ENCODE data around the gene GRIK3. TPM values are rescaled to one million over a fixed set of nuclear protein-coding genes. Genes with fewer than 3 reads are reported as not detected.

GRIK3 gene
- total RNA-seq, 1 experiment from 2014 or later, result 5.5 TPM

DNA sequence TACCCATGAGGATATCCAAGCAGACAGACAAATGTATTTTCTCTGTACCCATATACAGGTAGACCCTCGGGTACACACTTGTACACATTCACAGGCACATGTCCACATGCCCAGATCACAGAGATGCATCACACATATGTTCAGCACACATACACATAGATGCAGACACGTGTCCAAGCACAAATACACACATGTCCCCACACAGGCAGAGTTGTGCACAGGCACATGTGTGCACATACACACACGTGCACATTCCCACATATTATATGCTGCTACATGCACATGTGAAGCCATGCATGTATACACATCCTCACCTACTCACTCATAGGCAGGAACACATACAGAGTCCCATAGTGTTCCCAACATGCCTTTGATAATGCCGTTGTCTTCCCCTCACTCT lies 219.5 kb downstream of the GRIK3 start (continued):
- TF ChIP-seq, protein P1, sequence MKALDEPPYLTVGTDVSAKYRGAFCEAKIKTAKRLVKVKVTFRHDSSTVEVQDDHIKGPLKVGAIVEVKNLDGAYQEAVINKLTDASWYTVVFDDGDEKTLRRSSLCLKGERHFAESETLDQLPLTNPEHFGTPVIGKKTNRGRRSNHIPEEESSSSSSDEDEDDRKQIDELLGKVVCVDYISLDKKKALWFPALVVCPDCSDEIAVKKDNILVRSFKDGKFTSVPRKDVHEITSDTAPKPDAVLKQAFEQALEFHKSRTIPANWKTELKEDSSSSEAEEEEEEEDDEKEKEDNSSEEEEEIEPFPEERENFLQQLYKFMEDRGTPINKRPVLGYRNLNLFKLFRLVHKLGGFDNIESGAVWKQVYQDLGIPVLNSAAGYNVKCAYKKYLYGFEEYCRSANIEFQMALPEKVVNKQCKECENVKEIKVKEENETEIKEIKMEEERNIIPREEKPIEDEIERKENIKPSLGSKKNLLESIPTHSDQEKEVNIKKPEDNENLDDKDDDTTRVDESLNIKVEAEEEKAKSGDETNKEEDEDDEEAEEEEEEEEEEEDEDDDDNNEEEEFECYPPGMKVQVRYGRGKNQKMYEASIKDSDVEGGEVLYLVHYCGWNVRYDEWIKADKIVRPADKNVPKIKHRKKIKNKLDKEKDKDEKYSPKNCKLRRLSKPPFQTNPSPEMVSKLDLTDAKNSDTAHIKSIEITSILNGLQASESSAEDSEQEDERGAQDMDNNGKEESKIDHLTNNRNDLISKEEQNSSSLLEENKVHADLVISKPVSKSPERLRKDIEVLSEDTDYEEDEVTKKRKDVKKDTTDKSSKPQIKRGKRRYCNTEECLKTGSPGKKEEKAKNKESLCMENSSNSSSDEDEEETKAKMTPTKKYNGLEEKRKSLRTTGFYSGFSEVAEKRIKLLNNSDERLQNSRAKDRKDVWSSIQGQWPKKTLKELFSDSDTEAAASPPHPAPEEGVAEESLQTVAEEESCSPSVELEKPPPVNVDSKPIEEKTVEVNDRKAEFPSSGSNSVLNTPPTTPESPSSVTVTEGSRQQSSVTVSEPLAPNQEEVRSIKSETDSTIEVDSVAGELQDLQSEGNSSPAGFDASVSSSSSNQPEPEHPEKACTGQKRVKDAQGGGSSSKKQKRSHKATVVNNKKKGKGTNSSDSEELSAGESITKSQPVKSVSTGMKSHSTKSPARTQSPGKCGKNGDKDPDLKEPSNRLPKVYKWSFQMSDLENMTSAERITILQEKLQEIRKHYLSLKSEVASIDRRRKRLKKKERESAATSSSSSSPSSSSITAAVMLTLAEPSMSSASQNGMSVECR (CRISPR knock-in tag; IDR thresholded peaks at IDR 0.05; ENCODE audit: borderline replicate concordance), result no peak
- no peak for TF ChIP-seq USF1 (CRISPR knock-in tag; IDR thresholded peaks at IDR 0.05)

DNA sequence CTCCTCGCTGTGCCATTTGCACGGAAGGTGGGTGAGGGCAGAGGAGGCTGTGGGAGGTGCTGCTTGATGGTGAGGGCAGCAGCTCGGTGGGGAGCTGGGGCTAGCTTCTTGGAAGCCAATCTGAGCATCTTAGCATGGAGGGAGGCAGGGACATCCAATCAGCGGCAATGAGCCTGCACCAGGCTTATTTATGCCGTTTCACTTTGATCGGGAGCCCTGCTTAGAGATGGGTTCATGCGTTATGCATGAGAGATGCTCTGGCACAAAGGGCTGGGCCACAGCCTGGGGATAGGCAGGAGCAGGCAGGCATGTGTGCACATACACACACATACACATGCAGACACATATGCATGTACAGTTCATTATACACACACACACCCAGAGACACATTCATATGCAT lies 220.2 kb downstream of the GRIK3 start:
- Mint-ChIP-seq H3K27me3 (ENCODE audit: low read depth) (no peaks in the 10 kb centered on the region; the same call in 1 of the 2 replicates), H3K4me1 (peaks cover 3% of the 10 kb centered on the region; the same call in 1 of the 2 replicates)
- CTCF ChIA-PET, result no interaction called here

DNA sequence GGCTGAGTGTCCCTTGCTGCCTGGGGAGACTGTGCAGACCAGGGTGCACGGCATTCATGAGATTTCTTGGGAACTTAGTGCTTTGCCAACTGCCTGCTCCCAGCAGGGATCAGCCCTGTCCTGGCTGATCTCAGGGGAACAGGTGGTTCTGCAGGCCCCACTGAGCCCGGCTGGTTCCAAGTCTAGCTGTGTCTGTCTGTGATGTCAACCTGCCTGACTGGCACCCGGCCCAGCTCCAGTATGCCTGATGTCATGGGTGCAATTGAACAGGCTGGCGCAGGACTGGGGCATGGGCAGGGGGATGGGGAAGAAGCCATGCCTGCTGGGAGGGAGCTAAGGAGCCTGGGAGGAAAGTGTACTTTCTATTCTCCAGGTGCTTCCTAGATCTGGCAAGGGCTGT lies 227.1 kb downstream of the GRIK3 start:
- H3K27ac Mint-ChIP-seq, result no peak overlapping the region
- no peak for ATAC-seq
- H3K9me3 Mint-ChIP-seq, result peaks cover 5% of the 10 kb centered on the region; the same call in 1 of the 2 replicates
- TF ChIP-seq AR (CRISPR knock-in tag; IDR thresholded peaks at IDR 0.05), result no peak
- TF ChIP-seq TCF7 (CRISPR knock-in tag; IDR thresholded peaks at IDR 0.05; ENCODE audit: low read depth), result no peak
- no peak for TF ChIP-seq FOXP4 (CRISPR knock-in tag; IDR thresholded peaks at IDR 0.05)
- no peak for TF ChIP-seq CREM (CRISPR knock-in tag; IDR thresholded peaks at IDR 0.05)
- no peak for TF ChIP-seq NR2C2 (CRISPR knock-in tag; IDR thresholded peaks at IDR 0.05)
- no peaks in the 10 kb centered on the region; the same call in 1 of the 2 replicates for H3K27me3 Mint-ChIP-seq (ENCODE audit: low read depth)
- H3K36me3 Mint-ChIP-seq, result no peaks in the 10 kb centered on the region
- ChIA-PET CTCF (interaction anchor here (1.0 to 1.1 kb wide), 2 partner anchors 58 to 64 kb away, joined by 3 to 5 read pairs; no protein-coding TSS in a partner anchor), POLR2A (no interaction called here)
- DNase-seq (ENCODE audit: low spot score), result no peak
- H3K4me3 Mint-ChIP-seq, result no peak overlapping the region
- peaks cover 27% of the 10 kb centered on the region for H3K4me1 Mint-ChIP-seq

More for the DNA sequence above, 220.2 kb downstream of the GRIK3 start:
- POLR2A ChIA-PET, result no interaction called here
- DNase-seq (ENCODE audit: low spot score), result no peak
- Mint-ChIP-seq H3K4me3 (no peak overlapping the region), H3K27ac (no peak overlapping the region), H3K36me3 (no peaks in the 10 kb centered on the region), H3K9me3 (no peaks in the 10 kb centered on the region)
- TF ChIP-seq FOXP4 (CRISPR knock-in tag; IDR thresholded peaks at IDR 0.05) (no peak), SP1 (CRISPR knock-in tag; conservative IDR thresholded peaks at IDR 0.05) (no peak), USF1 (CRISPR knock-in tag; IDR thresholded peaks at IDR 0.05) (no peak), CREB1 (CRISPR knock-in tag; IDR thresholded peaks at IDR 0.05) (no peak), JAZF1 (CRISPR knock-in tag; IDR thresholded peaks at IDR 0.05) (no peak), NR2C2 (CRISPR knock-in tag; IDR thresholded peaks at IDR 0.05) (no peak), MYBL2 (CRISPR knock-in tag; IDR thresholded peaks at IDR 0.05) (no peak)
- ATAC-seq, result no peak

All from WTC11 (cell line).